OCI-M2 (cell line): ENCODE results near the gene PLBD1.

Experiments used
- DNase-seq: peaks from one replicate; lab custom pipeline; 2025; ENCODE audit not compliant: unreplicated experiment; lab: John Stamatoyannopoulos, UW

The PLBD1 gene

GRCh38 chr12:14571779-14572178 is 4.1 kb upstream of the PLBD1 start:
- DNase-seq = no peak

DNA sequence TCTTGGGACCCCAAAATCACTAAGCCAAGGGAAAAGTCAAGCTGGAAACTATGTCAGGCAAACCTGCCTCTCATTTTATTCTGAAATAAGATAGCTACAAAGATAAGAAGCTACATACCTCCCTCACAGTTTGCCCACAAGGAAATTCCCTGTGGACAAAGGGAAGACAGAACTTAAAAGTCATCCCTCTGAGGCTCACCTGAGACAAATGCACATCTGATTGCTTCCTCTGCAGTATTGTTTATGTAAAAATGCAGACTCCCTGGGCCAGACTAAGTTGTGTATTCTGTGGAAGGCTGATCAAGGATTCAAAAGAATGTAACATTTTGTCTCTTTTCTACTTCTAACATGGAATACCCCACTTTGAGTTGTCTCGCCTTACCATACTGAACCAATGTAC is 2.5 kb upstream of the PLBD1 start:
- DNase-seq = no peak

- no peak for DNase-seq
Measured at GRCh38 chr12:14564336-14564959, 3.2 kb downstream of the PLBD1 start.

GRCh38 chr12:14563046-14563445 is 4.6 kb downstream of the PLBD1 start:
- no peak for DNase-seq

DNA sequence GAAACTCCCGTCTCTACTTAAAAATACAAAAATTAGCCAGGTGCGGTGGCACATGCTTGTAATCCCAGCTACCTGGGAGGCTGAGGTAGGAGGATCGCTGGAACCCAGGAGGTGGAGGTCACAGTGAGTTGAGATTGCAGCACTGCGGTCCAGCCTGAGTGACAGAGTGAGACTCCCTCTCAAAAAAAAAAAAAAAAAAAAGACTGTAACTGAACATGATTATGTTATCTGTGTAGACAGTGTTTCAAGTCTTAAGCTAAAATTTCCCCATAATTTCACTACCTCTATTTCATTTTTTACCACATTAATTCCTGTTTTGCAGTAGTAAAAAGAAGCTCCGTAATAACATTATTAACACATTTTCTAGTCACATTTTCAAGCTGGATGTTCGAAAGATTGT is 5.4 kb downstream of the PLBD1 start:
- no peak for DNase-seq

DNA sequence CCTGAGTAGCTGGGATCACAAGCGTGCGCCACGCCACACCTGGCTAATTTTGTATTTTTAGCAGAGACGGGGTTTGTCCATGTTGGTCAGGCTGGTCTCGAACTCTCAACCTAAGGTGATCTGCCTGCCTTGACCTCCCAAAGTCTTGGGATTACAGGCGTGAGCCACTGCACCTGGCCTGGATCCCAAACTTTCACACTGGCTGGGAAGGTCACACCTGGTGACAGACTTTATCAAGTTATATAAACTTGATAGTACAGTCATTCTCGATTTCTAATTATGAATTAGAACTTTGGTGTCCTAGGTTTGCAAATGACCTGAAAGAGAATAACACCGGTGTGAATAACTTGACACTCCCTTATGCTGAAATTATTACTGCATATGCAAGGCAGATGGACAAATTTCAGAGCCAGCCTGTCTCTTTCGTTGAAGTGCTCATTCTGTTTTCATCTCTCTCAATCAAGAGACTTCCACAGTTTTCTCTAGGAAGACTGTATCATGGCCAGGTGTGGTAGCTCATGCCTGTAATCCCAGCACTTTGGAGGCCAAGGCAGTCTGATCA is 5.9 kb downstream of the PLBD1 start:
- no peak for DNase-seq

DNA sequence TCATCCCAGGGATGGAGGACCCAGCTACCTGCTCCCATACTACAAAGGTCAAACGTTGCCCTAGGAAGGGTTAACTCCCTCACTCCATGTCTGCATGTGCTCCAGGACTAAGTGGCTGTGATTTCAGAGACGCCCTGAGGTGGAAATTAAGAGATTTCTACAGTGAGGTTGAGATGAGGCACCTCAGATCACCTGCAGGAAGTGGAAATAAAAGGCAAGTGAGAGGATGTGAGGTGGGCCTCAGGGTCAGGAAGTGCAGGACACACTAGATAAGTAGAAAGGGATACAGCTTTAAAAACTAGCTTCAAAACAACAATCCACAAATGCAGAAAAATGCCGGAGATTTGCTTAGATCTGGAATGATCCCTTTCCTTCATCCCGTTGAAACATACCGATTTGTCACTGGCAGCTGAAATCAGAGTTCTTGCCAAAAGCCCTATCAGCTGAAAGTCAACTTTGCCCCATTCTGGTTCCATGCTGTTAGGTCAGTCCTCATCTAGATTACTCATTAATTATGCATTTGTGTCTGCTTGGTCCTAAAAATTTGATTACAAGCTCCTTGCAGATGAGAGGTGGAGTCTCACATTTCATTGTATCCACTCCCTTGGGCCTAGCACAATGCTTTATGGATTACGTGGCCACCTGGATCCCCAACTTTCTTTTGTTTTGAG is 6.6 kb downstream of the PLBD1 start:
- no peak for DNase-seq

- DNase-seq = no peak
Measured at GRCh38 chr12:14558473-14558959, 9.2 kb downstream of the PLBD1 start.

DNA sequence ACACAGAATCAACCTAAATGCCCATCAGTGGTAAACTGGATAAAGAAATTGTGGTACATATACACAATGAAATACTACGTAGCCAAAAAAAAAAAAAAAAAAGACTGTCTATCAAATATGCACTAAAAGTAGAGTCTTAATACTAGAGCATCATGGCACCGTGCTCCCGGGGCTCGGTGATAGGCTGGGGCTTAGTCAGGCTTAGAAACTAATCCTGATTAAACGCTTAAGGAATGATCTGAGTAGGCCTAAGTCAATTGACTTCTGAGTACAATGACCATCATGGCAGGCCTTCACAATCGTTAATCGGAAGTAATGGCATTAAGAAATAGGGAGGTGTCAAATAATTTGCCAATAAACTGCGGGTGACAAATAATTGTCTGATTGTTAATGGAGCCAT is 9.7 kb downstream of the PLBD1 start:
- DNase-seq = no peak

GRCh38 chr12:14554281-14555007 is 13.2 kb downstream of the PLBD1 start:
- no peak for DNase-seq

- no peak for DNase-seq
Measured at GRCh38 chr12:14548609-14549008, 19.1 kb downstream of the PLBD1 start.

GRCh38 chr12:14547571-14547970 is 20.1 kb downstream of the PLBD1 start:
- DNase-seq = no peak

GRCh38 chr12:14545144-14546124 is 22.2 kb downstream of the PLBD1 start:
- DNase-seq = no peak

DNA sequence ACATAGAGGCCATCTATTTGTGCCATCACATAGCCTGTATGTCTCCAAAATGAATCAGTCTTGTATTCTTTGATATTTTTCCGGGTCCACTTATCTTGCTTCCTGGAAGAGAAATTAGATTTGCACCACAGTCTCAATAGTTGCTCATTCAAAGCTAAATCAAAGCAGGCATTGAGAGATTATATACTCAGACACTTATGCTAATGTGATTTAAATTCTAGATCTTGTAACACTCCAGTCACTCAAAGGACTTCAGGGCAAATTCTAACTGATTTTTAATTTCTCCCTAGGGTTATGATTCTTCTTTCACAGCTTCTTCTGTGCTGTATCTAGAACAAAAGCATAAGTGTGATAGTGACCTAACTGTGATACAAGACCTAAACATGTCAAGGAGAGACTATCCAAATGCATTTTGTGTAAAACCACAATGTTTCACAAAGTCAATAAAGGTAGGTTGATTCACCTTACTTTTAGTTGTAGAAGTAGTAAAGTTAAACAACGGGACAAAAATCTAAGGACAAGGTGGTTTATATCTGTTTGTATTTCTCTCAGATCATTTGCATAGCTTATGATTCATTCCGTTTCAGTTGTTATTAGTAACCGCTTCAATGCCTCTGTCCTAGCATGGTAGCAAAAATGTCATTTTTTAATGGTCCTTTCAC is 26.8 kb downstream of the PLBD1 start:
- DNase-seq = no peak

DNA sequence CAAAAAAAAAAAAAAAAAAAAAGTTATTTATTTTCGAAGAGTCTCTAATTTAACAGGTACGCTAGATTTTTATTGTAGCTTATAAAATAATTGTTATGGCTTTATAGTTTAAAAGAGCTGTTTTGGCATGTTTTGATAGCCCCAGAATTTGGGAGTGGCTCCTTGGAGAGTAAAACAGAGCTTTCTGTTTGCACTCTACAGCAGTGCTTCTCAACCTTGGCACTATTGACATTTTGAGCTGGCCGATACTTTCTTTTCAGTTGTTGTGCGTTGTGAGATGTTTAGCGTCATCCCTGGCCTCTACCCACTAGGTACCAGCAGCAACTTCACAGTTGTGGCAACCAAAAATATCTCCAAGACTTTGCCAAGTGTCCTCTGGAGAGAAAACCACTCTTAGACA is 30.6 kb downstream of the PLBD1 start:
- no peak for DNase-seq

DNA sequence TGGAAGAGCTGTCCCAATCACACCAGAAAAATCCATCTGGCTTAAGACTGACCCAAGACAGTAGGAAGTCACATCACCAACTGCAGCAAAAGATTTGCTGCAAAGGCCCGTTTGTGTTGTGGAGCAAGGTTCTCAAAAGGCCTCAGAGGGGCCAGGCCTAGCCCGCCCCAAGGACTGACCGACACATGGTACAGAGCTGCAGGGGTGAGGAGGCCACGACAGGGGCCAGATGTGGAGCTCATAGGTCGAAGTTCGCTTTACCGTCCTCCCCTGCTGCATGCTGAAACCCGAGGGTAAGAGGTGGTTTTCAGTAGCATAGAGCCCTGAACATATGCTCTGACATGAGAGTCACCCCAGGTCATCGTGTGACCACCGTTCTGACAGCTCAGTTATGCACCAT is 35.5 kb downstream of the PLBD1 start:
- no peak for DNase-seq

GRCh38 chr12:14525964-14526363 is 41.7 kb downstream of the PLBD1 start:
- no peak for DNase-seq

GRCh38 chr12:14521822-14522221 is 45.9 kb downstream of the PLBD1 start:
- no peak for DNase-seq

- DNase-seq = no peak
Measured at GRCh38 chr12:14514946-14515345, 52.7 kb downstream of the PLBD1 start.

DNA sequence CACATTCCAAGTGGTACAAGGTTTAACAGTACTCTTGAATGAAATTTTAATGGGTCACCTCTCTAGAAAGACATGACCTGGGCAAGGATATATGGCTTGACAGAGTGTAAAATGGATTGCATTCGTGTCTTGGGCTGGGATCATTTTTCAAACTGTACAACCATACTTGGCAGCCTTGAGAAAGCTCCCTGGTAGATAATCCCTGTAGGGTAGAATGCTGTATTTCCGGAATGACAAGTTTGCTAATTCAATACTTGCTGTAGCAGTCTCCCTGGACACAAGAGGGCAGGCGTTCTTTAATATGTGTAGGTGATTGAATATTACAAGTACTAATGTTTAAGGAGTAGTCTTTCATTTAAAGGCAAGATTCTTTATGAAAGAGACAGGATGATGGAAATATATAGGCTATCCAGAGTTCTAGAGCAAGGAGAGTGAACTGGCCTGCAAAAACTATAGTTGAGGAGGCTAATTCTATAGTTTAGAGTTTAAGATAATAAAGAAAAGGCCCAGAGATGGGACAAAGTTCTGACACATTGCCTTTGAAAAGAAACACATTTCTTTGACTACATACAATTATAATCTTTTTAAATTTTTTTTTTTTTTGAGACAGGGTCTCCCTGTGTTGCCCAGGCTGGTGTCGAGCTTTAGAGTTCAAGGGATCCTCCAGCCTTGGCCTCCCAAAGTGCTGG is 53.4 kb downstream of the PLBD1 start:
- no peak for DNase-seq
